Ishikawa (cell line): ENCODE data around the gene RTKN.

ENCODE experiments used
- CEBPB ChIP-seq: IDR thresholded peaks from 2 replicates; pipeline ENCODE4 v1.6.1; 2012
- EGR1 ChIP-seq: IDR thresholded peaks from 2 replicates; pipeline ENCODE4 v1.6.1; 2012
- EP300 ChIP-seq: IDR thresholded peaks from 2 replicates; pipeline ENCODE4 v1.6.1; 2012; ENCODE audit warnings: borderline replicate concordance
- MAX ChIP-seq: IDR thresholded peaks from 2 replicates; pipeline ENCODE4 v1.6.1; 2012
- NFIC ChIP-seq: IDR thresholded peaks from 2 replicates; pipeline ENCODE4 v1.6.1; 2012
- RAD21 ChIP-seq: IDR thresholded peaks from 2 replicates; pipeline ENCODE4 v1.6.1; 2012; ENCODE audit warnings: low read depth
- REST ChIP-seq: IDR thresholded peaks from 2 replicates; pipeline ENCODE4 v1.6.1; 2012; ENCODE audit warnings: low read depth, mild to moderate bottlenecking
- TAF1 ChIP-seq: IDR thresholded peaks from 2 replicates; pipeline ENCODE4 v1.6.1; 2012; ENCODE audit warnings: low read depth, mild to moderate bottlenecking
- TEAD4 ChIP-seq: IDR thresholded peaks from 2 replicates; pipeline ENCODE4 v1.6.1; 2012
- YY1 ChIP-seq: IDR thresholded peaks from 2 replicates; pipeline ENCODE4 v1.6.1; 2012; ENCODE audit warnings: low read depth
- ZBTB7A ChIP-seq: IDR thresholded peaks from 2 replicates; pipeline ENCODE4 v1.6.1; 2012; ENCODE audit warnings: low read depth

DNA sequence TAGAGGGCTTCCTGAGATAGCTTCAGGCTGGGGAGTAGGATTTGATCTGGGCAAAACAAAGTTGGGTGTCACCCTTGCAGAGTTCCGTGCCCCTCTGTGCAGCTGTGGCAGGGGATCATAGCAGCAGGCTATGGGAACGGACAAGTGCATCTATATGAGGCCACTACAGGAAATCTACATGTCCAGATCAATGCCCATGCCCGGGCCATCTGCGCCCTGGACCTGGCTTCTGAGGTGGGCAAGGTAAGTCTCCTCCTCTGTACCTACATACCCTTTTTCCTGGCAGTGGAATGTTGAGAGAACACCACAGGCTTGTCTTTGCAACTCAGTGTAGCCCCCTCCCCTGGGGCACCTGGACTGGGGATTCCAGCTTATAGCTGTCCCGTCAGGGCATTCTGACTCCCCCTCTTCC lies 16.7 kb downstream of the RTKN start:
- no peak for TF ChIP-seq EGR1
- TF ChIP-seq RAD21 = no peak
- TF ChIP-seq EP300 = no peak
- TF ChIP-seq ZBTB7A = no peak
- TF ChIP-seq TAF1 = no peak
- no peak for TF ChIP-seq REST
- TF ChIP-seq CEBPB = no peak
- no peak for TF ChIP-seq NFIC
- TF ChIP-seq YY1 = no peak
- no peak for TF ChIP-seq TEAD4
- TF ChIP-seq MAX = no peak
